Endothelial cell of umbilical vein (primary cell): ENCODE results near the gene CNOT6L. TPM values are rescaled to one million over a fixed set of nuclear protein-coding genes. Genes with fewer than 3 reads are reported as not detected.

Experiments used
- BruUV-seq: library from RNA; stranded (reverse); fragments of 400-500 nt; replicated peaks from 2 replicates; lab custom pipeline; 2021; lab: Mats Ljungman, UMichigan
- CTCF ChIA-PET: fragments of 300-600, 350-600 bp; sonication (Branson Sonifier 250); formaldehyde crosslinking; loops from one replicate; lab custom pipeline; 2021; ENCODE audit warnings: antibody characterized with exemption, inconsistent platforms; lab: Charles Lee
- POLR2A ChIA-PET: fragments of 300-600, 350-600 bp; sonication (Branson Sonifier 250); formaldehyde crosslinking; loops from one replicate; lab custom pipeline; 2021; ENCODE audit warnings: antibody characterized with exemption, inconsistent platforms; lab: Charles Lee
- DNase-seq: peaks from one replicate; pipeline ENCODE4 v3.0.0-alpha.2; 2011; ENCODE audit warnings: low read depth, low spot score
- FAIRE-seq: peaks from 2 replicates; lab custom pipeline; 2011; peaks lifted over from hg19 to GRCh38; lab: Jason Lieb, UNC
- H2AFZ ChIP-seq: 2 replicates; pipeline ENCODE4 v1.6.0; 2012; ENCODE audit warnings: low read depth, low read length, control low read depth, inconsistent platforms
- H3K27ac ChIP-seq: 2 replicates; pipeline ENCODE4 v1.5.1; 2011; ENCODE audit warnings: low read depth, mild to moderate bottlenecking, control low read depth, low read length, moderate library complexity; ENCODE audit not compliant: insufficient read depth
- H3K27me3 ChIP-seq, 2 experiments: 2 replicates each; pipeline versions ENCODE4 v1.6.0 to v1.6.1; 2011; ENCODE audit warnings: low read length in 2 of 2, mixed read lengths in 1 of 2; ENCODE audit not compliant: control insufficient read depth in 2 of 2, insufficient read depth in 2 of 2
- H3K36me3 ChIP-seq, 2 experiments: 2 replicates in 1 of 2; 3 replicates in 1 of 2; pipeline ENCODE4 v1.5.1; 2011; ENCODE audit warnings: low read length in 2 of 2, mild to moderate bottlenecking in 1 of 2, moderate library complexity in 1 of 2; ENCODE audit not compliant: control insufficient read depth in 2 of 2, insufficient read depth in 2 of 2; ENCODE audit errors: extremely low read depth in 1 of 2
- H3K4me1 ChIP-seq: 3 replicates; pipeline ENCODE4 v1.5.1; 2011; ENCODE audit warnings: mild to moderate bottlenecking, low read length; ENCODE audit not compliant: control insufficient read depth, insufficient read depth; ENCODE audit errors: extremely low read depth
- H3K4me2 ChIP-seq: 2 replicates; pipeline ENCODE4 v1.6.1; 2011; ENCODE audit warnings: low read length, control low read depth, mixed read lengths; ENCODE audit not compliant: insufficient read depth
- H3K4me3 ChIP-seq, 3 experiments: fragments of 200-600 bp in 1 of 3; sonication (generic), shearing (Covaris generic) in 1 of 3; replicated peaks in 1 of 3; 2 replicates each; pipeline ENCODE4 v1.5.1; 2011 to 2016; ENCODE audit warnings: control low read depth in 3 of 3, low read length in 3 of 3, mild to moderate bottlenecking in 2 of 3, inconsistent platforms in 1 of 3, low read depth in 1 of 3, moderate library complexity in 1 of 3; ENCODE audit not compliant: insufficient read depth in 1 of 3
- H3K79me2 ChIP-seq: 2 replicates; pipeline ENCODE4 v1.6.0; 2012; ENCODE audit warnings: low read length, inconsistent platforms; ENCODE audit not compliant: control insufficient read depth, insufficient read depth
- H3K9ac ChIP-seq: replicated peaks from 2 replicates; pipeline ENCODE3; 2011; ENCODE audit warnings: low read length, control low read depth; ENCODE audit not compliant: insufficient read depth; ENCODE audit errors: extremely low read depth
- H3K9me1 ChIP-seq: replicated peaks from 3 replicates; pipeline ENCODE4 v1.6.0; 2011; ENCODE audit warnings: mild to moderate bottlenecking, low read length; ENCODE audit not compliant: control insufficient read depth, insufficient read depth; ENCODE audit errors: extremely low read depth
- H3K9me3 ChIP-seq: replicated peaks from 2 replicates; pipeline ENCODE4 v1.5.1; 2012; ENCODE audit warnings: low read length, inconsistent platforms; ENCODE audit not compliant: control insufficient read depth, insufficient read depth
- H4K20me1 ChIP-seq: replicated peaks from 2 replicates; pipeline ENCODE3; 2011; ENCODE audit warnings: mild to moderate bottlenecking, low read length; ENCODE audit not compliant: control insufficient read depth, insufficient read depth; ENCODE audit errors: extremely low read depth
- EZH2 ChIP-seq: IDR thresholded peaks from 2 replicates; pipeline ENCODE4 v1.6.1; 2012; ENCODE audit warnings: borderline replicate concordance, low read depth, mild to moderate bottlenecking, moderate library complexity, low read length, inconsistent platforms; ENCODE audit not compliant: severe bottlenecking
- FOS ChIP-seq: IDR thresholded peaks from 2 replicates; pipeline ENCODE4 v1.6.1; 2011; ENCODE audit warnings: mild to moderate bottlenecking, low read length, moderate library complexity, borderline replicate concordance; ENCODE audit not compliant: insufficient read depth
- GATA2 ChIP-seq: IDR thresholded peaks from 2 replicates; pipeline ENCODE4 v1.7.0; 2011; ENCODE audit warnings: low read depth, mild to moderate bottlenecking, moderate library complexity, mixed read lengths, low read length; ENCODE audit not compliant: insufficient read length, insufficient read depth
- JUN ChIP-seq: IDR thresholded peaks from 2 replicates; pipeline ENCODE4 v1.6.1; 2011; ENCODE audit warnings: borderline replicate concordance, low read depth; ENCODE audit not compliant: insufficient read length, insufficient read depth
- MAX ChIP-seq: IDR thresholded peaks from 2 replicates; pipeline ENCODE4 v1.6.1; 2011; ENCODE audit not compliant: insufficient read depth, insufficient read length
- MYC ChIP-seq: IDR thresholded peaks from one replicate; pipeline ENCODE4 v1.6.1; 2011; ENCODE audit warnings: mild to moderate bottlenecking, low read depth, low read length
- POLR2A ChIP-seq: IDR thresholded peaks from 2 replicates; pipeline ENCODE4 v1.6.1; 2012; ENCODE audit warnings: low read depth, mild to moderate bottlenecking, control low read depth, low read length
- POLR2AphosphoS5 ChIP-seq: IDR thresholded peaks from 2 replicates; pipeline ENCODE4 v1.6.1; 2012; ENCODE audit warnings: low read depth, mild to moderate bottlenecking, control low read depth, low read length, moderate library complexity; ENCODE audit not compliant: insufficient read depth
- dilution Hi-C: fragments of 300-500 bp; cut with MboI; formaldehyde crosslinking; loops from one replicate; pipeline ENCODE4 v1.15.0; 2019; ENCODE audit warnings: low sequenced_read_pairs; ENCODE audit not compliant: extremely low pct_ligation_motif_present
- intact Hi-C: fragments of 100-400 bp; cut with micrococcal nuclease; formaldehyde crosslinking; loops from one replicate; pipeline ENCODE4 v1.10.0; 2022
- polyA plus RNA-seq, 4 experiments: library from polyadenylated mRNA; depleted of rRNA in 3 of 4; stranded (reverse) in 3 of 4; unstranded in 1 of 4; fragments of >200 nt; gene quantifications; 2 replicates each; pipeline versions ENCODE4 v1.2.1 to v1.2.3, GENCODE V29; 2011 to 2012; ENCODE audit warnings: missing spikeins in 1 of 4
- total RNA-seq: library from RNA; stranded (reverse); gene quantifications from 2 replicates; pipeline ENCODE4 v1.2.3, GENCODE V29; 2021
- TF ChIP-seq, protein P1 (sequence below), 2 donors: IDR thresholded peaks; 1 replicate in 1 of 2; 2 replicates in 1 of 2; pipeline ENCODE4 v1.5.1; 2011; ENCODE audit warnings: low read length in 2 of 2, mild to moderate bottlenecking in 2 of 2, moderate library complexity in 2 of 2, control low read depth in 1 of 2, inconsistent platforms in 1 of 2, low read depth in 1 of 2; ENCODE audit not compliant: insufficient read depth in 1 of 2; ENCODE audit errors: extremely low read depth in 1 of 2

CNOT6L gene
- total and polyA plus RNA-seq, 2 donors (not counting 3 experiments of a cell fraction or from before 2014, with no cell fraction given), result 8.5 to 60.7 TPM

- intact Hi-C loops (no loop called here), dilution Hi-C loops (no loop called here)
- no peak overlapping the region for H3K9ac ChIP-seq
- H4K20me1 ChIP-seq, result peaks cover 16% of the 10 kb centered on the region
- peaks cover 83% of the 10 kb centered on the region for H3K79me2 ChIP-seq
- no peak for FAIRE-seq
- BruUV-seq, result no TSS peak
- H2AFZ ChIP-seq, result no peak overlapping the region
- CTCF ChIA-PET, result no interaction called here
- H3K27me3 ChIP-seq, result no peaks in the 10 kb centered on the region
- DNase-seq, result no peak
- H3K4me3 ChIP-seq, result no peak overlapping the region
- H3K36me3 ChIP-seq, result no peaks in the 10 kb centered on the region
- H3K9me3 ChIP-seq, result no peaks in the 10 kb centered on the region
- no peaks in the 10 kb centered on the region for H3K9me1 ChIP-seq
- no peak overlapping the region for H3K4me2 ChIP-seq
- TF ChIP-seq POLR2AphosphoS5, result no peak
- no peak for TF ChIP-seq MYC
- no peak for TF ChIP-seq POLR2A
- TF ChIP-seq GATA2, result no peak
- TF ChIP-seq, protein P1, sequence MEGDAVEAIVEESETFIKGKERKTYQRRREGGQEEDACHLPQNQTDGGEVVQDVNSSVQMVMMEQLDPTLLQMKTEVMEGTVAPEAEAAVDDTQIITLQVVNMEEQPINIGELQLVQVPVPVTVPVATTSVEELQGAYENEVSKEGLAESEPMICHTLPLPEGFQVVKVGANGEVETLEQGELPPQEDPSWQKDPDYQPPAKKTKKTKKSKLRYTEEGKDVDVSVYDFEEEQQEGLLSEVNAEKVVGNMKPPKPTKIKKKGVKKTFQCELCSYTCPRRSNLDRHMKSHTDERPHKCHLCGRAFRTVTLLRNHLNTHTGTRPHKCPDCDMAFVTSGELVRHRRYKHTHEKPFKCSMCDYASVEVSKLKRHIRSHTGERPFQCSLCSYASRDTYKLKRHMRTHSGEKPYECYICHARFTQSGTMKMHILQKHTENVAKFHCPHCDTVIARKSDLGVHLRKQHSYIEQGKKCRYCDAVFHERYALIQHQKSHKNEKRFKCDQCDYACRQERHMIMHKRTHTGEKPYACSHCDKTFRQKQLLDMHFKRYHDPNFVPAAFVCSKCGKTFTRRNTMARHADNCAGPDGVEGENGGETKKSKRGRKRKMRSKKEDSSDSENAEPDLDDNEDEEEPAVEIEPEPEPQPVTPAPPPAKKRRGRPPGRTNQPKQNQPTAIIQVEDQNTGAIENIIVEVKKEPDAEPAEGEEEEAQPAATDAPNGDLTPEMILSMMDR (IDR thresholded peaks at IDR 0.05; ENCODE audit: extremely low read depth in 1 of 2, insufficient read depth in 1 of 2, low read depth in 1 of 2, low read length in 2 of 2), result no peak
- no peak for TF ChIP-seq MAX
- TF ChIP-seq FOS, result no peak
- no peak for TF ChIP-seq EZH2
- TF ChIP-seq JUN, result no peak
- no peaks in the 10 kb centered on the region for H3K4me1 ChIP-seq
- H3K27ac ChIP-seq, result no peak overlapping the region
- POLR2A ChIA-PET, result interaction anchor here (0.6 kb wide), 1 partner anchor 10 kb away, joined by 3 read pairs; no protein-coding TSS in a partner anchor
Observed at GRCh38 chr4:77790146-77790545, 29.0 kb downstream of the CNOT6L start.
